H9 (cell line): ENCODE results near the gene STKLD1. TPM values are rescaled to one million over a fixed set of nuclear protein-coding genes. Genes with fewer than 3 reads are reported as not detected.
"Not testable (repeated sequence)": the region's sequence is repeated elsewhere in the genome, so short reads cannot be mapped to it uniquely, and the experiment has no call there.

ENCODE experiments used
- DNase-seq: peaks from one replicate; pipeline ENCODE4 v3.0.0-alpha.2; 2017
- H2AFZ ChIP-seq: one replicate; pipeline ENCODE4 v1.6.1; 2013; ENCODE audit warnings: mild to moderate bottlenecking, low read length, control low read depth, moderate library complexity
- H2AK5ac ChIP-seq: 2 replicates; pipeline ENCODE4 v1.6.1; 2013; ENCODE audit warnings: low read length, control low read depth, mixed read lengths; ENCODE audit not compliant: insufficient read length
- H2BK120ac ChIP-seq: one replicate; pipeline ENCODE4 v1.6.1; 2013; ENCODE audit warnings: low read depth, mild to moderate bottlenecking, low read length, control low read depth, inconsistent platforms; ENCODE audit not compliant: poor library complexity, severe bottlenecking
- H2BK12ac ChIP-seq: 2 replicates; pipeline ENCODE4 v1.6.1; 2013; ENCODE audit warnings: low read length, control low read depth, mixed read lengths, low read depth; ENCODE audit not compliant: insufficient read length
- H2BK15ac ChIP-seq: 2 replicates; pipeline ENCODE4 v1.6.1; 2013; ENCODE audit warnings: low read depth, low read length, control low read depth
- H2BK20ac ChIP-seq: one replicate; pipeline ENCODE4 v1.6.1; 2013; ENCODE audit warnings: low read depth, mild to moderate bottlenecking, low read length, control low read depth, inconsistent platforms; ENCODE audit not compliant: poor library complexity, severe bottlenecking
- H2BK5ac ChIP-seq: 2 replicates; pipeline ENCODE4 v1.6.1; 2013; ENCODE audit warnings: low read length, control low read depth, mixed read lengths; ENCODE audit not compliant: insufficient read length
- H3K14ac ChIP-seq: 2 replicates; pipeline ENCODE4 v1.6.1; 2013; ENCODE audit warnings: low read length, control low read depth; ENCODE audit not compliant: insufficient read depth
- H3K18ac ChIP-seq: 2 replicates; pipeline ENCODE4 v1.6.1; 2013; ENCODE audit warnings: low read depth, mild to moderate bottlenecking, mixed read lengths, low read length, control low read depth; ENCODE audit not compliant: insufficient read length
- H3K23ac ChIP-seq: 2 replicates; pipeline ENCODE4 v1.6.1; 2013; ENCODE audit warnings: low read length, control low read depth, mixed read lengths, low read depth; ENCODE audit not compliant: insufficient read length
- H3K23me2 ChIP-seq: 2 replicates; pipeline ENCODE4 v1.6.1; 2013; ENCODE audit warnings: low read depth, mild to moderate bottlenecking, mixed read lengths, low read length, control low read depth; ENCODE audit not compliant: insufficient read length, poor library complexity, severe bottlenecking
- H3K27ac ChIP-seq: 2 replicates; pipeline ENCODE4 v1.5.1; 2013; ENCODE audit warnings: low read length, control low read depth, mixed read lengths, low read depth; ENCODE audit not compliant: insufficient read length
- H3K27me3 ChIP-seq: 2 replicates; pipeline ENCODE4 v1.6.1; 2013; ENCODE audit warnings: low read length, control low read depth, inconsistent platforms; ENCODE audit not compliant: insufficient read depth
- H3K4ac ChIP-seq: 2 replicates; pipeline ENCODE4 v1.6.1; 2013; ENCODE audit warnings: low read depth, mild to moderate bottlenecking, control low read depth, inconsistent platforms, low read length, moderate library complexity
- H3K4me1 ChIP-seq: 2 replicates; pipeline ENCODE4 v1.6.1; 2013; ENCODE audit warnings: low read length, control low read depth, inconsistent platforms; ENCODE audit not compliant: insufficient read depth
- H3K4me2 ChIP-seq: 2 replicates; pipeline ENCODE4 v1.6.1; 2013; ENCODE audit warnings: low read length, control low read depth, mixed read lengths; ENCODE audit not compliant: insufficient read length, insufficient read depth
- H3K56ac ChIP-seq: 2 replicates; pipeline ENCODE4 v1.6.1; 2013; ENCODE audit warnings: low read depth, mild to moderate bottlenecking, mixed read lengths, low read length, control low read depth; ENCODE audit not compliant: insufficient read length
- H3K79me1 ChIP-seq: 2 replicates; pipeline ENCODE4 v1.6.1; 2013; ENCODE audit warnings: low read depth, mild to moderate bottlenecking, moderate library complexity, low read length, control low read depth, inconsistent platforms; ENCODE audit not compliant: insufficient read depth, poor library complexity, severe bottlenecking
- H3K79me2 ChIP-seq: 2 replicates; pipeline ENCODE4 v1.6.1; 2013; ENCODE audit warnings: low read length, control low read depth, inconsistent platforms; ENCODE audit not compliant: insufficient read depth
- H3K9ac ChIP-seq: 2 replicates; pipeline ENCODE4 v1.6.1; 2013; ENCODE audit warnings: low read length, control low read depth, mixed read lengths; ENCODE audit not compliant: insufficient read length; ENCODE audit errors: extremely low read depth
- H3K9me3 ChIP-seq: one replicate; pipeline ENCODE4 v1.6.1; 2013; ENCODE audit warnings: low read depth, low read length, inconsistent platforms; ENCODE audit not compliant: control insufficient read depth
- H3T11ph ChIP-seq: one replicate; pipeline ENCODE4 v1.6.1; 2013; ENCODE audit warnings: mild to moderate bottlenecking, low read length, control low read depth, inconsistent platforms
- H4K20me1 ChIP-seq: one replicate; pipeline ENCODE4 v1.6.1; 2013; ENCODE audit not compliant: control insufficient read depth, insufficient read length, insufficient read depth
- H4K5ac ChIP-seq: 2 replicates; pipeline ENCODE4 v1.6.1; 2013; ENCODE audit warnings: low read depth, mild to moderate bottlenecking, mixed read lengths, low read length, control low read depth; ENCODE audit not compliant: insufficient read length
- H4K8ac ChIP-seq: replicated peaks from 2 replicates; pipeline ENCODE4 v1.6.1; 2013; ENCODE audit warnings: low read length, control low read depth, mixed read lengths, low read depth; ENCODE audit not compliant: insufficient read length
- H4K91ac ChIP-seq: 2 replicates; pipeline ENCODE4 v1.6.1; 2013; ENCODE audit warnings: low read depth, mild to moderate bottlenecking, moderate library complexity, mixed read lengths, low read length, control low read depth; ENCODE audit not compliant: insufficient read length
- H3K27ac Mint-ChIP-seq, 3 experiments: 2 replicates in 2 of 3; 3 replicates in 1 of 3; pipeline ENCODE4 v1.8.0; 2020 to 2021; ENCODE audit warnings: mixed read lengths in 3 of 3, mild to moderate bottlenecking in 1 of 3, moderate library complexity in 1 of 3
- H3K27me3 Mint-ChIP-seq: 2 replicates; pipeline ENCODE4 v1.8.0; 2021; ENCODE audit warnings: low read depth, mild to moderate bottlenecking, moderate library complexity, mixed read lengths
- H3K36me3 Mint-ChIP-seq, 3 experiments: 2 replicates in 2 of 3; 3 replicates in 1 of 3; pipeline ENCODE4 v1.8.0; 2020 to 2021; ENCODE audit warnings: low read depth in 3 of 3, mixed read lengths in 3 of 3; ENCODE audit not compliant: insufficient read depth in 1 of 3
- H3K4me1 Mint-ChIP-seq, 2 experiments: 2 replicates each; pipeline ENCODE4 v1.8.0; 2020; ENCODE audit warnings: mixed read lengths in 2 of 2
- H3K4me3 Mint-ChIP-seq, 2 experiments: 2 replicates in 1 of 2; 3 replicates in 1 of 2; pipeline ENCODE4 v1.8.0; 2020 to 2021; ENCODE audit warnings: mild to moderate bottlenecking in 2 of 2, mixed read lengths in 2 of 2, moderate library complexity in 1 of 2
- H3K9me3 Mint-ChIP-seq, 2 experiments: 2 replicates in 1 of 2; 3 replicates in 1 of 2; pipeline ENCODE4 v1.8.0; 2020; ENCODE audit warnings: mild to moderate bottlenecking in 2 of 2, mixed read lengths in 2 of 2, moderate library complexity in 1 of 2
- WGBS: extraction: QIAGEN DNeasy Blood & Tissue Kit; methylation state at CpG from one replicate; pipeline ENCODE4 v1.1.7; 2013; ENCODE audit warnings: missing lambda C conversion rate, low lambda C conversion rate, mixed read lengths; ENCODE audit not compliant: insufficient read length; ENCODE audit errors: extremely low coverage; 5-methylcytosine and 5-hydroxymethylcytosine counted together
- total RNA-seq: library from RNA; stranded (reverse); gene quantifications from 2 replicates; pipeline ENCODE4 v1.2.1, GENCODE V29; 2021
- TF ChIP-seq, protein P1 (sequence below): fragments of 200-600 bp; sonication (generic); conservative IDR thresholded peaks from 3 replicates; pipeline ENCODE4 v1.8.0; 2021; ENCODE audit warnings: antibody characterized with exemption, mild to moderate bottlenecking

Gene STKLD1
- total RNA-seq, 1 experiment from 2014 or later: 0.57 TPM

GRCh38 chr9:133449760-133450159, 73.6 kb downstream of the STKLD1 start:
- H3K4me3 Mint-ChIP-seq: no peak overlapping the region
- Histone ChIP-seq H3K27me3 (no peaks in the 10 kb centered on the region), H4K20me1 (no peaks in the 10 kb centered on the region), H3K9me3 (no peaks in the 10 kb centered on the region), H2BK5ac (no peak overlapping the region), H3K18ac (no peak overlapping the region), H3K23ac (no peak overlapping the region), H3K4me1 (no peaks in the 10 kb centered on the region), H2BK20ac (no peak overlapping the region), H3K14ac (no peak overlapping the region; the same call in 1 of the 2 replicates), H3K56ac (no peak overlapping the region), H3K4ac (no peak overlapping the region), H4K5ac (no peak overlapping the region), H2BK120ac (no peak overlapping the region), H3K4me2 (no peak overlapping the region), H3T11ph (no peak overlapping the region), H2BK15ac (no peak overlapping the region), H2AK5ac (no peak overlapping the region), H2BK12ac (no peak overlapping the region), H3K79me1 (no peaks in the 10 kb centered on the region), H3K27ac (no peak overlapping the region), H3K79me2 (no peaks in the 10 kb centered on the region), H4K8ac (no peak overlapping the region), H3K23me2 (no peaks in the 10 kb centered on the region), H2AFZ (no peak overlapping the region), H3K9ac (no peak overlapping the region), H4K91ac (no peak overlapping the region)
- H3K9me3 Mint-ChIP-seq: no peaks in the 10 kb centered on the region
- no CpG with 5 or more reads among the region's 12 CpGs for WGBS
- no peaks in the 10 kb centered on the region for H3K4me1 Mint-ChIP-seq
- no peak overlapping the region for H3K27ac Mint-ChIP-seq
- no peaks in the 10 kb centered on the region for H3K36me3 Mint-ChIP-seq
- no peak for DNase-seq
- H3K27me3 Mint-ChIP-seq: peaks cover 1% of the 10 kb centered on the region
- TF ChIP-seq, protein P1, sequence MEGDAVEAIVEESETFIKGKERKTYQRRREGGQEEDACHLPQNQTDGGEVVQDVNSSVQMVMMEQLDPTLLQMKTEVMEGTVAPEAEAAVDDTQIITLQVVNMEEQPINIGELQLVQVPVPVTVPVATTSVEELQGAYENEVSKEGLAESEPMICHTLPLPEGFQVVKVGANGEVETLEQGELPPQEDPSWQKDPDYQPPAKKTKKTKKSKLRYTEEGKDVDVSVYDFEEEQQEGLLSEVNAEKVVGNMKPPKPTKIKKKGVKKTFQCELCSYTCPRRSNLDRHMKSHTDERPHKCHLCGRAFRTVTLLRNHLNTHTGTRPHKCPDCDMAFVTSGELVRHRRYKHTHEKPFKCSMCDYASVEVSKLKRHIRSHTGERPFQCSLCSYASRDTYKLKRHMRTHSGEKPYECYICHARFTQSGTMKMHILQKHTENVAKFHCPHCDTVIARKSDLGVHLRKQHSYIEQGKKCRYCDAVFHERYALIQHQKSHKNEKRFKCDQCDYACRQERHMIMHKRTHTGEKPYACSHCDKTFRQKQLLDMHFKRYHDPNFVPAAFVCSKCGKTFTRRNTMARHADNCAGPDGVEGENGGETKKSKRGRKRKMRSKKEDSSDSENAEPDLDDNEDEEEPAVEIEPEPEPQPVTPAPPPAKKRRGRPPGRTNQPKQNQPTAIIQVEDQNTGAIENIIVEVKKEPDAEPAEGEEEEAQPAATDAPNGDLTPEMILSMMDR: no peak

- H3K27me3 Mint-ChIP-seq, H3K27ac Mint-ChIP-seq, H2AFZ ChIP-seq, H4K8ac ChIP-seq, H3K56ac ChIP-seq, H3K9me3 ChIP-seq, H3K23ac ChIP-seq, H4K5ac ChIP-seq, H2BK20ac ChIP-seq, H2BK12ac ChIP-seq, H2BK120ac ChIP-seq, H2BK5ac ChIP-seq, H3K4me2 ChIP-seq, H3K4me1 Mint-ChIP-seq, H3K9me3 Mint-ChIP-seq, DNase-seq, H3K4me1 ChIP-seq, H3K18ac ChIP-seq, H3K4me3 Mint-ChIP-seq, H3K79me1 ChIP-seq, H2BK15ac ChIP-seq, H2AK5ac ChIP-seq, H3K79me2 ChIP-seq, H3K27ac ChIP-seq, H3K4ac ChIP-seq, H3K27me3 ChIP-seq, H3K36me3 Mint-ChIP-seq, H3K23me2 ChIP-seq, H3K14ac ChIP-seq, H3T11ph ChIP-seq, H4K20me1 ChIP-seq, H3K9ac ChIP-seq, H4K91ac ChIP-seq: not testable (repeated sequence)
- WGBS: no CpG with 5 or more reads among the region's 5 CpGs
Measured at GRCh38 chr9:133451865-133452264, 75.7 kb downstream of the STKLD1 start.
